RKO (cell line): ENCODE results near the gene KIR2DL1.
"Not testable (repeated sequence)": the region's sequence is repeated elsewhere in the genome, so short reads cannot be mapped to it uniquely, and the experiment has no call there.

ENCODE experiments used
- DNase-seq: peaks from one replicate; pipeline ENCODE4 v3.0.0-alpha.2; 2016; ENCODE audit warnings: low spot score

KIR2DL1 gene

GRCh38 chr19:54817670-54818536, 48.3 kb downstream of the KIR2DL1 start:
- DNase-seq, result no peak

- not testable (repeated sequence) for DNase-seq
Observed at GRCh38 chr19:54824416-54824815, 54.8 kb downstream of the KIR2DL1 start.

- not testable (repeated sequence) for DNase-seq
Observed at GRCh38 chr19:54825326-54825725, 55.7 kb downstream of the KIR2DL1 start.

GRCh38 chr19:54828064-54828463, 58.5 kb downstream of the KIR2DL1 start:
- not testable (repeated sequence) for DNase-seq

GRCh38 chr19:54832496-54832895, 62.9 kb downstream of the KIR2DL1 start, which contains the start of gene KIR2DS4:
Gene KIR2DS4, plus strand, starts transcription at chr19:54832676.
- DNase-seq, result not testable (repeated sequence)
